Stimulated activated CD8-positive, alpha-beta memory T cell treated with anti-CD3 and anti-CD28 coated beads, Interleukin-12 subunit alpha, Interleukin-12 subunit beta, amount 100 ng/mL, for 4 hours (primary cell): ENCODE results near the gene CCT5.
"Not testable (repeated sequence)": the region's sequence is repeated elsewhere in the genome, so short reads cannot be mapped to it uniquely, and the experiment has no call there.

Source experiments
- DNase-seq: peaks from one replicate; pipeline ENCODE4 v3.0.0-alpha.2; 2020; ENCODE audit warnings: low read depth

CCT5 gene

GRCh38 chr5:10246761-10247160 lies 3.3 kb upstream of the CCT5 start:
- DNase-seq: no peak

GRCh38 chr5:10247217-10247616 lies 2.9 kb upstream of the CCT5 start:
- not testable (repeated sequence) for DNase-seq

- DNase-seq: no peak
Measured at GRCh38 chr5:10248378-10249260, 1.5 kb upstream of the CCT5 start.

- no peak for DNase-seq
Measured at GRCh38 chr5:10250806-10251276, 761 bp downstream of the CCT5 start.

- no peak for DNase-seq
Measured at GRCh38 chr5:10251405-10251804, 1.3 kb downstream of the CCT5 start.

- no peak for DNase-seq
Measured at GRCh38 chr5:10253390-10253789, 3.3 kb downstream of the CCT5 start.

- no peak for DNase-seq
Measured at GRCh38 chr5:10254686-10255085, 4.6 kb downstream of the CCT5 start.

- DNase-seq: no peak
Measured at GRCh38 chr5:10257870-10258269, 7.8 kb downstream of the CCT5 start.

- no peak for DNase-seq
Measured at GRCh38 chr5:10259899-10260298, 9.8 kb downstream of the CCT5 start.

- DNase-seq: no peak
Measured at GRCh38 chr5:10261065-10261464, 11.0 kb downstream of the CCT5 start.

GRCh38 chr5:10262121-10262774 lies 12.2 kb downstream of the CCT5 start:
- DNase-seq: no peak

GRCh38 chr5:10262995-10263394 lies 12.9 kb downstream of the CCT5 start:
- DNase-seq: no peak

GRCh38 chr5:10264604-10265003 lies 14.5 kb downstream of the CCT5 start:
- no peak for DNase-seq

- DNase-seq: no peak
Measured at GRCh38 chr5:10265245-10266109, 15.4 kb downstream of the CCT5 start.

- no peak for DNase-seq
Measured at GRCh38 chr5:10266137-10266536, 16.1 kb downstream of the CCT5 start.

- no peak for DNase-seq
Measured at GRCh38 chr5:10266839-10267238, 16.8 kb downstream of the CCT5 start.

- no peak for DNase-seq
Measured at GRCh38 chr5:10268100-10268499, 18.0 kb downstream of the CCT5 start.

GRCh38 chr5:10272053-10272874 lies 22.2 kb downstream of the CCT5 start:
- no peak for DNase-seq

GRCh38 chr5:10272875-10273209 lies 22.8 kb downstream of the CCT5 start:
- not testable (repeated sequence) for DNase-seq

GRCh38 chr5:10275460-10275859 lies 25.4 kb downstream of the CCT5 start:
- DNase-seq: no peak

- no peak for DNase-seq
Measured at GRCh38 chr5:10275991-10276390, 25.9 kb downstream of the CCT5 start.

- DNase-seq: no peak
Measured at GRCh38 chr5:10276691-10277090, 26.6 kb downstream of the CCT5 start.
